NCI-H2107 (cell line): ENCODE results near the gene SKA1.
A peak's percentile ranks its signal among the peaks of the same experiment; 100 is the strongest.

Experiments used
- DNase-seq: peaks from one replicate; lab custom pipeline; 2025; lab: John Stamatoyannopoulos, UW

SKA1 gene

GRCh38 chr18:50374753-50375391, at the start of gene SKA1:
Gene SKA1 (plus strand): TSS chr18:50375046. CDS start chr18:50375831, 785 bp downstream.
- DNase-seq = peak; percentile 97

GRCh38 chr18:50327983-50328382, 46.9 kb upstream of the SKA1 start:
- no peak for DNase-seq

GRCh38 chr18:50330176-50330575, 44.7 kb upstream of the SKA1 start:
- no peak for DNase-seq

- no peak for DNase-seq
These were observed 43.2 kb upstream of the SKA1 start for GRCh38 chr18:50331691-50332090.

- DNase-seq = no peak
These were observed 40.2 kb upstream of the SKA1 start for GRCh38 chr18:50334546-50335152.

- DNase-seq = no peak
These were observed 36.7 kb upstream of the SKA1 start for GRCh38 chr18:50338122-50338521.

GRCh38 chr18:50338715-50339114, 36.1 kb upstream of the SKA1 start:
- no peak for DNase-seq

- no peak for DNase-seq
These were observed 34.8 kb upstream of the SKA1 start for GRCh38 chr18:50340078-50340477.

GRCh38 chr18:50341443-50341842, 33.4 kb upstream of the SKA1 start:
- DNase-seq = no peak

GRCh38 chr18:50350699-50351098, 24.1 kb upstream of the SKA1 start:
- no peak for DNase-seq

- DNase-seq = peak; percentile 4
These were observed 18.6 kb upstream of the SKA1 start for GRCh38 chr18:50356036-50356945.

GRCh38 chr18:50358844-50359243, 16.0 kb upstream of the SKA1 start:
- DNase-seq = no peak

GRCh38 chr18:50359806-50360205, 15.0 kb upstream of the SKA1 start:
- DNase-seq = no peak

- no peak for DNase-seq
These were observed 14.2 kb upstream of the SKA1 start for GRCh38 chr18:50360611-50361010.

GRCh38 chr18:50369672-50370071, 5.2 kb upstream of the SKA1 start:
- no peak for DNase-seq

- no peak for DNase-seq
These were observed 2.1 kb upstream of the SKA1 start for GRCh38 chr18:50372743-50373142.

GRCh38 chr18:50373561-50374219, 1.2 kb upstream of the SKA1 start:
- DNase-seq = no peak

- no peak for DNase-seq
These were observed 560 bp upstream of the SKA1 start for GRCh38 chr18:50374220-50374752.

GRCh38 chr18:50377061-50377798, 2.4 kb downstream of the SKA1 start:
- DNase-seq = no peak

- DNase-seq = peak; percentile 17
These were observed 14.1 kb downstream of the SKA1 start for GRCh38 chr18:50388988-50389387.

GRCh38 chr18:50393802-50394201, 19.0 kb downstream of the SKA1 start:
- DNase-seq = no peak
